Stimulated activated naive CD8-positive, alpha-beta T cell treated with anti-CD3 and anti-CD28 coated beads, Interleukin-15, Interleukin-2, amounts not matched to agents 100 ng/mL and 50 ng/mL, for 24 hours (primary cell): ENCODE data around the gene CA9.
A peak's percentile ranks its signal among the peaks of the same experiment; 100 is the strongest.

Experiments
- H3K27ac Mint-ChIP-seq: one replicate; pipeline ENCODE4 v1.8.0; 2021; ENCODE audit warnings: mild to moderate bottlenecking, mixed read lengths
- H3K27me3 Mint-ChIP-seq: one replicate; pipeline ENCODE4 v1.8.0; 2021; ENCODE audit warnings: mixed read lengths
- H3K36me3 Mint-ChIP-seq: one replicate; pipeline ENCODE4 v1.8.0; 2021; ENCODE audit warnings: low read depth, mixed read lengths
- H3K4me1 Mint-ChIP-seq: one replicate; pipeline ENCODE4 v1.8.0; 2021; ENCODE audit warnings: low read depth, mixed read lengths
- H3K4me3 Mint-ChIP-seq: one replicate; pipeline ENCODE4 v1.8.0; 2021; ENCODE audit warnings: mild to moderate bottlenecking, mixed read lengths
- H3K9me3 Mint-ChIP-seq: one replicate; pipeline ENCODE4 v1.8.0; 2021; ENCODE audit warnings: mixed read lengths

The CA9 gene

GRCh38 chr9:35689542-35690293 lies 16.0 kb downstream of the CA9 start, which contains the start of gene TPM2:
TSS of gene TPM2 (minus strand) at chr9:35689925. CDS start at chr9:35689817, 108 bp downstream.
- peaks cover 32% of the 10 kb centered on the region for H3K4me1 Mint-ChIP-seq
- H3K36me3 Mint-ChIP-seq = no peaks in the 10 kb centered on the region
- peak within 1 kb of the TSS; percentile 81 for H3K27ac Mint-ChIP-seq
- H3K4me3 Mint-ChIP-seq = peak within 1 kb of the TSS; percentile 78
- H3K9me3 Mint-ChIP-seq = no peaks in the 10 kb centered on the region
- no peaks in the 10 kb centered on the region for H3K27me3 Mint-ChIP-seq

- Mint-ChIP-seq H3K4me1 (peaks cover 32% of the 10 kb centered on the region), H3K27me3 (no peaks in the 10 kb centered on the region), H3K9me3 (no peaks in the 10 kb centered on the region), H3K36me3 (no peaks in the 10 kb centered on the region), H3K4me3 (peak overlapping the region; percentile 74), H3K27ac (peak overlapping the region; percentile 79)
Observed at GRCh38 chr9:35690294-35690613, 16.5 kb downstream of the CA9 start.

- Mint-ChIP-seq H3K27me3 (no peaks in the 10 kb centered on the region), H3K27ac (peak overlapping the region; percentile 81), H3K4me1 (peaks cover 32% of the 10 kb centered on the region), H3K4me3 (peak overlapping the region; percentile 78), H3K9me3 (no peaks in the 10 kb centered on the region), H3K36me3 (no peaks in the 10 kb centered on the region)
Observed at GRCh38 chr9:35690614-35691333, 17.0 kb downstream of the CA9 start.

GRCh38 chr9:35691334-35691650 lies 17.6 kb downstream of the CA9 start:
- H3K27me3 Mint-ChIP-seq = no peaks in the 10 kb centered on the region
- peaks cover 1% of the 10 kb centered on the region for H3K36me3 Mint-ChIP-seq
- peaks cover 33% of the 10 kb centered on the region for H3K4me1 Mint-ChIP-seq
- no peaks in the 10 kb centered on the region for H3K9me3 Mint-ChIP-seq
- H3K4me3 Mint-ChIP-seq = peak overlapping the region; percentile 78
- peak overlapping the region; percentile 81 for H3K27ac Mint-ChIP-seq

GRCh38 chr9:35691757-35692301 lies 18.1 kb downstream of the CA9 start:
- Mint-ChIP-seq H3K4me1 (peaks cover 38% of the 10 kb centered on the region), H3K36me3 (peaks cover 6% of the 10 kb centered on the region), H3K27ac (peak overlapping the region; percentile 81), H3K9me3 (no peaks in the 10 kb centered on the region), H3K4me3 (peak overlapping the region; percentile 8), H3K27me3 (no peaks in the 10 kb centered on the region)

- no peak overlapping the region for H3K4me3 Mint-ChIP-seq
- H3K9me3 Mint-ChIP-seq = no peaks in the 10 kb centered on the region
- H3K27ac Mint-ChIP-seq = no peak overlapping the region
- no peaks in the 10 kb centered on the region for H3K27me3 Mint-ChIP-seq
- peaks cover 25% of the 10 kb centered on the region for H3K36me3 Mint-ChIP-seq
- H3K4me1 Mint-ChIP-seq = peaks cover 19% of the 10 kb centered on the region
Observed at GRCh38 chr9:35695943-35696401, 22.2 kb downstream of the CA9 start.

GRCh38 chr9:35696520-35697215 lies 22.9 kb downstream of the CA9 start:
- Mint-ChIP-seq H3K36me3 (peaks cover 25% of the 10 kb centered on the region), H3K27me3 (no peaks in the 10 kb centered on the region), H3K4me3 (no peak overlapping the region), H3K27ac (no peak overlapping the region), H3K9me3 (no peaks in the 10 kb centered on the region), H3K4me1 (peaks cover 12% of the 10 kb centered on the region)

- H3K27ac Mint-ChIP-seq = no peak overlapping the region
Observed at GRCh38 chr9:35697486-35697885, 23.8 kb downstream of the CA9 start.

GRCh38 chr9:35698231-35698630 lies 24.5 kb downstream of the CA9 start:
- H3K9me3 Mint-ChIP-seq = no peaks in the 10 kb centered on the region
- no peaks in the 10 kb centered on the region for H3K27me3 Mint-ChIP-seq
- H3K36me3 Mint-ChIP-seq = peaks cover 32% of the 10 kb centered on the region
- H3K27ac Mint-ChIP-seq = no peak overlapping the region
- peaks cover 9% of the 10 kb centered on the region for H3K4me1 Mint-ChIP-seq
- no peak overlapping the region for H3K4me3 Mint-ChIP-seq

More at GRCh38 chr9:35697486-35697885, 23.8 kb downstream of the CA9 start:
- H3K36me3 Mint-ChIP-seq = peaks cover 25% of the 10 kb centered on the region
- no peak overlapping the region for H3K4me3 Mint-ChIP-seq
- H3K27me3 Mint-ChIP-seq = no peaks in the 10 kb centered on the region
- H3K4me1 Mint-ChIP-seq = peaks cover 9% of the 10 kb centered on the region
- no peaks in the 10 kb centered on the region for H3K9me3 Mint-ChIP-seq

- no peaks in the 10 kb centered on the region for H3K9me3 Mint-ChIP-seq
- no peaks in the 10 kb centered on the region for H3K27me3 Mint-ChIP-seq
- peaks cover 50% of the 10 kb centered on the region for H3K36me3 Mint-ChIP-seq
- H3K4me3 Mint-ChIP-seq = no peak overlapping the region
- H3K4me1 Mint-ChIP-seq = peaks cover 9% of the 10 kb centered on the region
- H3K27ac Mint-ChIP-seq = no peak overlapping the region
Observed at GRCh38 chr9:35700031-35700430, 26.3 kb downstream of the CA9 start.

- Mint-ChIP-seq H3K27ac (no peak overlapping the region), H3K4me3 (no peak overlapping the region), H3K27me3 (no peaks in the 10 kb centered on the region), H3K36me3 (peaks cover 51% of the 10 kb centered on the region), H3K4me1 (peaks cover 9% of the 10 kb centered on the region), H3K9me3 (no peaks in the 10 kb centered on the region)
Observed at GRCh38 chr9:35700942-35701341, 27.2 kb downstream of the CA9 start.

GRCh38 chr9:35702696-35703095 lies 29.0 kb downstream of the CA9 start:
- Mint-ChIP-seq H3K27me3 (no peaks in the 10 kb centered on the region), H3K27ac (no peak overlapping the region)

GRCh38 chr9:35703906-35704672 lies 30.4 kb downstream of the CA9 start:
- H3K36me3 Mint-ChIP-seq = peaks cover 53% of the 10 kb centered on the region
- H3K27ac Mint-ChIP-seq = no peak overlapping the region
- H3K4me1 Mint-ChIP-seq = no peaks in the 10 kb centered on the region
- no peaks in the 10 kb centered on the region for H3K9me3 Mint-ChIP-seq
- no peak overlapping the region for H3K4me3 Mint-ChIP-seq
- H3K27me3 Mint-ChIP-seq = no peaks in the 10 kb centered on the region

More at GRCh38 chr9:35702696-35703095, 29.0 kb downstream of the CA9 start:
- no peak overlapping the region for H3K4me3 Mint-ChIP-seq
- H3K9me3 Mint-ChIP-seq = no peaks in the 10 kb centered on the region
- H3K36me3 Mint-ChIP-seq = peaks cover 50% of the 10 kb centered on the region
- H3K4me1 Mint-ChIP-seq = no peaks in the 10 kb centered on the region

- Mint-ChIP-seq H3K36me3 (peaks cover 59% of the 10 kb centered on the region), H3K27ac (no peak overlapping the region)
Observed at GRCh38 chr9:35705372-35705771, 31.6 kb downstream of the CA9 start.

More at GRCh38 chr9:35705372-35705771, 31.6 kb downstream of the CA9 start:
- H3K27me3 Mint-ChIP-seq = no peaks in the 10 kb centered on the region
- H3K4me1 Mint-ChIP-seq = no peaks in the 10 kb centered on the region
- no peak overlapping the region for H3K4me3 Mint-ChIP-seq
- no peaks in the 10 kb centered on the region for H3K9me3 Mint-ChIP-seq
